AG10803 (cell line): ENCODE data around the gene FBN1.
A peak's percentile ranks its signal among the peaks of the same experiment; 100 is the strongest.

ENCODE experiments used
- DNase-seq: peaks from one replicate; pipeline ENCODE4 v3.0.0; 2010; ENCODE audit warnings: low read depth
- H3K4me3 ChIP-seq: 2 replicates; pipeline ENCODE4 v1.5.1; 2011; ENCODE audit warnings: mild to moderate bottlenecking, low read length, control low read depth
- CTCF ChIP-seq: conservative IDR thresholded peaks from 2 replicates; pipeline ENCODE4 v1.5.1; 2011; ENCODE audit warnings: mild to moderate bottlenecking, low read length, control low read depth, inconsistent platforms

FBN1 gene

GRCh38 chr15:48498828-48499227 is 146.7 kb downstream of the FBN1 start:
- TF ChIP-seq CTCF = no peak
- no peak for DNase-seq
- no peak overlapping the region for H3K4me3 ChIP-seq

- H3K4me3 ChIP-seq = no peak overlapping the region
- TF ChIP-seq CTCF = no peak
- DNase-seq = peak; percentile 37
These were observed 150.9 kb downstream of the FBN1 start for GRCh38 chr15:48494631-48495030.

- no peak for TF ChIP-seq CTCF
- no peak for DNase-seq
- H3K4me3 ChIP-seq = no peak overlapping the region; the same call in 1 of the 2 replicates
These were observed 151.7 kb downstream of the FBN1 start for GRCh38 chr15:48493763-48494225.

GRCh38 chr15:48493084-48493762 is 152.3 kb downstream of the FBN1 start:
- no peak for TF ChIP-seq CTCF
- DNase-seq = peak; percentile 98
- no peak overlapping the region for H3K4me3 ChIP-seq

- DNase-seq = peak; percentile 69
- TF ChIP-seq CTCF = no peak
- H3K4me3 ChIP-seq = no peak overlapping the region
These were observed 159.3 kb downstream of the FBN1 start for GRCh38 chr15:48486228-48486627.

- H3K4me3 ChIP-seq = no peak overlapping the region
- peak; percentile 37 for DNase-seq
- no peak for TF ChIP-seq CTCF
These were observed 163.7 kb downstream of the FBN1 start for GRCh38 chr15:48481802-48482201.

GRCh38 chr15:48479751-48480150 is 165.8 kb downstream of the FBN1 start:
- H3K4me3 ChIP-seq = no peak overlapping the region
- DNase-seq = no peak
- no peak for TF ChIP-seq CTCF
